Breast epithelium (tissue), 4 donors: ENCODE results near the gene PKIB. TPM values are rescaled to one million over a fixed set of nuclear protein-coding genes. Genes with fewer than 3 reads are reported as not detected.

Source experiments
- DNase-seq, 2 donors: peaks; one replicate each; pipeline ENCODE4 v3.0.0-alpha.2; 2019; ENCODE audit warnings: low spot score in 2 of 2
- H3K27ac ChIP-seq, 2 donors: fragments of 200-600 bp; sonication (generic) in 1 of 2; one replicate each; pipeline ENCODE4 v1.5.1; 2016 to 2019; ENCODE audit warnings: mild to moderate bottlenecking in 1 of 2
- H3K27me3 ChIP-seq, 2 donors: fragments of 200-600 bp; sonication (generic) in 1 of 2; one replicate each; pipeline versions ENCODE4 v1.5.1 to v1.6.0; 2017 to 2019; ENCODE audit warnings: control low read depth in 1 of 2, mild to moderate bottlenecking in 1 of 2
- H3K36me3 ChIP-seq: fragments of 200-600 bp; one replicate; pipeline ENCODE4 v1.5.1; 2019
- H3K4me1 ChIP-seq, 2 donors: fragments of 200-600 bp; sonication (generic); one replicate each; pipeline ENCODE4 v1.5.1; 2016 to 2019; ENCODE audit warnings: control low read depth in 1 of 2
- H3K4me3 ChIP-seq, 3 donors: fragments of 200-600 bp; sonication (generic); 1 replicate in 2 of 3; 2 replicates in 1 of 3; pipeline ENCODE4 v1.5.1; 2016 to 2019; ENCODE audit warnings: mild to moderate bottlenecking in 3 of 3, moderate library complexity in 2 of 3
- H3K9me3 ChIP-seq, 2 donors: fragments of 200-600 bp; sonication (generic) in 1 of 2; one replicate each; pipeline ENCODE4 v1.5.1; 2016 to 2019; ENCODE audit warnings: control low read depth in 1 of 2
- POLR2A ChIP-seq: fragments of 450-650 bp; IDR thresholded peaks from one replicate; pipeline ENCODE4 v1.6.1; 2016; ENCODE audit warnings: antibody characterized with exemption, mild to moderate bottlenecking, moderate library complexity
- POLR2AphosphoS5 ChIP-seq, 3 donors: sonication (generic); formaldehyde crosslinking; IDR thresholded peaks; one replicate each; pipeline ENCODE4 v1.6.1; 2017; ENCODE audit warnings: antibody characterized with exemption in 3 of 3
- intact Hi-C: fragments of 100-400 bp; cut with DNase I; formaldehyde crosslinking; loops from one replicate; pipeline ENCODE4 v1.15.1; 2023; ENCODE audit warnings: low total_unique reads
- total RNA-seq, 3 donors: library from RNA; depleted of rRNA; stranded (reverse); fragments of >200 nt; gene quantifications; one replicate each; pipeline ENCODE4 v1.1.0, GENCODE V29; 2016
- TF ChIP-seq, protein P1 (sequence below), 3 donors: fragments of 450-650 bp; IDR thresholded peaks; one replicate each; pipeline ENCODE4 v1.5.1; 2016 to 2017; ENCODE audit warnings: antibody characterized with exemption in 3 of 3, mild to moderate bottlenecking in 3 of 3, moderate library complexity in 3 of 3

The PKIB gene
- total RNA-seq, 3 donors from 2014 or later = 1.6 to 33.5 (median 22.3) TPM

DNA sequence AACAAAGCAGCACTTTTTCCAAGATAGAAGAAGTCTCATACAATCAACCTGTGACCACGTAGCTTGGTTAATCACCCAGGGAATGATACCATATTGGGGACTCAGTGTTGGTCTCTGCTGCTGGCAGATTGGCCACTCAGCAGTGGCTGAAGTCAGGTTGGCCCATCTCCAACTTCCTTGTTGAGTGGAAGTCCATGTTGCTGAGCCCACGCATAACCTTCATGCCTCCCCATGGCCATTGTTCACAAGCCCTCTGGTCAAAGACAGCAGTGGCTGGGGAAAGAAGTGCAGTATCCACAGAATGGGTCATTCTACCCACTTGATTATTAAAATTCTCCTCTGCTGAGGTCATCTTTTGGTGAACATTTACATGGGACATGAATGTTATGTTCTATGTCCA lies 38.5 kb downstream of the PKIB start:
- Histone ChIP-seq H3K27me3 (no peaks in the 10 kb centered on the region), H3K27ac (no peak overlapping the region), H3K4me1 (no peaks in the 10 kb centered on the region), H3K36me3 (no peaks in the 10 kb centered on the region), H3K9me3 (no peaks in the 10 kb centered on the region), H3K4me3 (no peak overlapping the region)
- no peak for DNase-seq
- intact Hi-C loops = no loop called here
- TF ChIP-seq, protein P1, sequence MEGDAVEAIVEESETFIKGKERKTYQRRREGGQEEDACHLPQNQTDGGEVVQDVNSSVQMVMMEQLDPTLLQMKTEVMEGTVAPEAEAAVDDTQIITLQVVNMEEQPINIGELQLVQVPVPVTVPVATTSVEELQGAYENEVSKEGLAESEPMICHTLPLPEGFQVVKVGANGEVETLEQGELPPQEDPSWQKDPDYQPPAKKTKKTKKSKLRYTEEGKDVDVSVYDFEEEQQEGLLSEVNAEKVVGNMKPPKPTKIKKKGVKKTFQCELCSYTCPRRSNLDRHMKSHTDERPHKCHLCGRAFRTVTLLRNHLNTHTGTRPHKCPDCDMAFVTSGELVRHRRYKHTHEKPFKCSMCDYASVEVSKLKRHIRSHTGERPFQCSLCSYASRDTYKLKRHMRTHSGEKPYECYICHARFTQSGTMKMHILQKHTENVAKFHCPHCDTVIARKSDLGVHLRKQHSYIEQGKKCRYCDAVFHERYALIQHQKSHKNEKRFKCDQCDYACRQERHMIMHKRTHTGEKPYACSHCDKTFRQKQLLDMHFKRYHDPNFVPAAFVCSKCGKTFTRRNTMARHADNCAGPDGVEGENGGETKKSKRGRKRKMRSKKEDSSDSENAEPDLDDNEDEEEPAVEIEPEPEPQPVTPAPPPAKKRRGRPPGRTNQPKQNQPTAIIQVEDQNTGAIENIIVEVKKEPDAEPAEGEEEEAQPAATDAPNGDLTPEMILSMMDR (IDR thresholded peaks at IDR 0.05) = no peak
- TF ChIP-seq POLR2A (no peak), POLR2AphosphoS5 (IDR thresholded peaks at IDR 0.05) (no peak)

DNA sequence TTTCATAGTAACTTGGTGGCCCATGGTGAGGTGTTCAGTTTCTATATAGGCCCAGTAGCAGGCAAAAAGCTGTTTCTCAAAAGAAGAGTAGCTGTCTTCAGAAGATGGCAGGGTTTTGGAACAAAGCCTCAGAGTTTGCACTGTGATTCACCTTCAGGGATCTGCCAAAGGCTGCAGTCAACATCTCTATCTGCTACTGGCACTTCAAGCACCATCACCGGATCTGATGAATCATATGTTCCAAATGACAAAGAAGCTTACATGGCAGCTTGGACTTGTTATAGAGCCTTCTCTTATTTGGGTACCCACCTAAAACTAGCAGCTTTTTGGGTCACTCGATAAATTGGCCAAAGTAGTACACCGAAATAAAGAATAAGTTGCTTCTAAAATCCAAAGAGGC lies 39.5 kb downstream of the PKIB start:
- no peak overlapping the region for H3K4me3 ChIP-seq
- H3K27ac ChIP-seq = no peak overlapping the region
- DNase-seq = no peak
- TF ChIP-seq POLR2AphosphoS5 (IDR thresholded peaks at IDR 0.05) (no peak), POLR2A (no peak)
- TF ChIP-seq, protein P1 (IDR thresholded peaks at IDR 0.05) = no peak
- no peaks in the 10 kb centered on the region for H3K36me3 ChIP-seq
- H3K4me1 ChIP-seq = no peaks in the 10 kb centered on the region
- no peaks in the 10 kb centered on the region for H3K9me3 ChIP-seq
- intact Hi-C loops = no loop called here
- no peaks in the 10 kb centered on the region for H3K27me3 ChIP-seq

DNA sequence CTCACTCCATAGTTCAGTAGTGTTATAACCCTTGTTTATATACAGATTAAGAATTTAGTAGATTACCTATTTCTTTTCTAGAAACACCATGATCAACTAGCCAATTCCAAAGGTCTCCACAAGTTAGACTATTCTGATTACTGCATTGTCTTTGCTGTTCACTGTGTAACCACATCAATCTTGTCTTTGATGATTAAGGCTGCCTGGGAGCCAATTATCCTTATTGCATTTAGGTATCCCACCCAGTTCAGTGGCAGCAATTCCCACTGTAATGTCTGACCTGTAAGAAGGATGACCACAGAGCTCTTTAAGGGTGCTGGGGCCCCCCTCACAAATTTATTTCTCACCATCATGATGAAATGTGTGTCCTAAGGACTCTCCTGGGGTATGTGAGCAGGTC lies 40.2 kb downstream of the PKIB start:
- no peak for DNase-seq
- Histone ChIP-seq H3K27ac (no peak overlapping the region), H3K4me3 (no peak overlapping the region), H3K36me3 (no peaks in the 10 kb centered on the region), H3K4me1 (no peaks in the 10 kb centered on the region), H3K27me3 (no peaks in the 10 kb centered on the region), H3K9me3 (no peaks in the 10 kb centered on the region)
- TF ChIP-seq POLR2A (no peak), POLR2AphosphoS5 (IDR thresholded peaks at IDR 0.05) (no peak)
- TF ChIP-seq, protein P1 (IDR thresholded peaks at IDR 0.05) = no peak
- intact Hi-C loops = no loop called here

DNA sequence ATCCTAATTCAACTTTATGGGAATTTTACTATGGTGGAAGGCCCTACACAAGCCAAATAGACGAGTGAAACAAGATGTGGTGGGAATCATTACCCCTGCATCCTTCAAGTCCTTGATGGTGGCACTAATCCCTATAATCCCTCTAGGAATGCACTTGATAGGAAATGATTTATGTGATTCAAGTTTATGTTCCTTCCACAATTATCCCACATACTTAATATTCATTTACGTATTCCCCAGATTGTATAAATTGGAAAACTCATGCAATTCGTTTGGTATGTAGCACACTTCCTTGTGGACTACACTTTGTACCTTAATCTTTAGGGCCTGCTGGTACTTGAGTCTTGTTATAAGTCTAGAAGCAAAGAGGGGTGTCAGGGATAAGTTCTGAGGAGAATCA lies 40.8 kb downstream of the PKIB start:
- Histone ChIP-seq H3K36me3 (no peaks in the 10 kb centered on the region), H3K9me3 (no peaks in the 10 kb centered on the region), H3K4me3 (no peak overlapping the region), H3K27ac (no peak overlapping the region), H3K4me1 (no peaks in the 10 kb centered on the region), H3K27me3 (no peaks in the 10 kb centered on the region)
- TF ChIP-seq POLR2AphosphoS5 (IDR thresholded peaks at IDR 0.05) (no peak), POLR2A (no peak)
- TF ChIP-seq, protein P1 (IDR thresholded peaks at IDR 0.05) = no peak
- intact Hi-C loops = no loop called here
- no peak for DNase-seq

DNA sequence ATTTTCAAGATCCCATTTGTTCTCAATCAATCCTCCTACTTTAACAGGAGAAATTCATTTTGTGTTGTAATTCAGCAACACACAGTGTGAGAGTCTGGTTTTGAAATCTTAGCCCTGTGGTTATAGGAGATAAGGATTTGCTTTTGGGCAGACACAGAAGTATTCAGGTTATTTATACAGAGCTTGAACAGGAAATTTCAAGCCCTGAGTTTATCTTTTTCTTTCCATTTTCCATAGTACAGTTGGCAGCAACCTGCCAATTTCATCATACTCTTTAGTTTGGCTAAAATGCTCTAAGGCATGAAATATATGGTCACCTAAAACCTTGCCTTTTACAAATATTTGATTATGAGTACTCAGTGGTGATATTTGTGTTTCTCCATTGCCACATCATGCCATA lies 41.4 kb downstream of the PKIB start:
- intact Hi-C loops = no loop called here

More for the DNA sequence above, 41.4 kb downstream of the PKIB start:
- no peak for DNase-seq
- Histone ChIP-seq H3K36me3 (no peaks in the 10 kb centered on the region), H3K4me1 (no peaks in the 10 kb centered on the region), H3K4me3 (no peak overlapping the region), H3K27me3 (no peaks in the 10 kb centered on the region), H3K27ac (no peak overlapping the region), H3K9me3 (no peaks in the 10 kb centered on the region)
- TF ChIP-seq POLR2A (no peak), POLR2AphosphoS5 (IDR thresholded peaks at IDR 0.05) (no peak)
- TF ChIP-seq, protein P1 (IDR thresholded peaks at IDR 0.05) = no peak
